Endothelial cell of umbilical vein (primary cell): ENCODE results near the gene MREG. TPM values are rescaled to one million over a fixed set of nuclear protein-coding genes. Genes with fewer than 3 reads are reported as not detected.

ENCODE experiments used
- BruUV-seq: library from RNA; stranded (reverse); fragments of 400-500 nt; replicated peaks from 2 replicates; lab custom pipeline; 2021; lab: Mats Ljungman, UMichigan
- CTCF ChIA-PET: fragments of 300-600, 350-600 bp; sonication (Branson Sonifier 250); formaldehyde crosslinking; loops from one replicate; lab custom pipeline; 2021; ENCODE audit warnings: antibody characterized with exemption, inconsistent platforms; lab: Charles Lee
- POLR2A ChIA-PET: fragments of 300-600, 350-600 bp; sonication (Branson Sonifier 250); formaldehyde crosslinking; loops from one replicate; lab custom pipeline; 2021; ENCODE audit warnings: antibody characterized with exemption, inconsistent platforms; lab: Charles Lee
- DNase-seq: peaks from one replicate; pipeline ENCODE4 v3.0.0-alpha.2; 2011; ENCODE audit warnings: low read depth, low spot score
- FAIRE-seq: peaks from 2 replicates; lab custom pipeline; 2011; peaks lifted over from hg19 to GRCh38; lab: Jason Lieb, UNC
- H2AFZ ChIP-seq: 2 replicates; pipeline ENCODE4 v1.6.0; 2012; ENCODE audit warnings: low read depth, low read length, control low read depth, inconsistent platforms
- H3K27ac ChIP-seq: 2 replicates; pipeline ENCODE4 v1.5.1; 2011; ENCODE audit warnings: low read depth, mild to moderate bottlenecking, control low read depth, low read length, moderate library complexity; ENCODE audit not compliant: insufficient read depth
- H3K27me3 ChIP-seq, 2 experiments: 2 replicates each; pipeline versions ENCODE4 v1.6.0 to v1.6.1; 2011; ENCODE audit warnings: low read length in 2 of 2, mixed read lengths in 1 of 2; ENCODE audit not compliant: control insufficient read depth in 2 of 2, insufficient read depth in 2 of 2
- H3K36me3 ChIP-seq, 2 experiments: 2 replicates in 1 of 2; 3 replicates in 1 of 2; pipeline ENCODE4 v1.5.1; 2011; ENCODE audit warnings: low read length in 2 of 2, mild to moderate bottlenecking in 1 of 2, moderate library complexity in 1 of 2; ENCODE audit not compliant: control insufficient read depth in 2 of 2, insufficient read depth in 2 of 2; ENCODE audit errors: extremely low read depth in 1 of 2
- H3K4me1 ChIP-seq: 3 replicates; pipeline ENCODE4 v1.5.1; 2011; ENCODE audit warnings: mild to moderate bottlenecking, low read length; ENCODE audit not compliant: control insufficient read depth, insufficient read depth; ENCODE audit errors: extremely low read depth
- H3K4me2 ChIP-seq: 2 replicates; pipeline ENCODE4 v1.6.1; 2011; ENCODE audit warnings: low read length, control low read depth, mixed read lengths; ENCODE audit not compliant: insufficient read depth
- H3K4me3 ChIP-seq, 3 experiments: fragments of 200-600 bp in 1 of 3; sonication (generic), shearing (Covaris generic) in 1 of 3; replicated peaks in 1 of 3; 2 replicates each; pipeline ENCODE4 v1.5.1; 2011 to 2016; ENCODE audit warnings: control low read depth in 3 of 3, low read length in 3 of 3, mild to moderate bottlenecking in 2 of 3, inconsistent platforms in 1 of 3, low read depth in 1 of 3, moderate library complexity in 1 of 3; ENCODE audit not compliant: insufficient read depth in 1 of 3
- H3K79me2 ChIP-seq: 2 replicates; pipeline ENCODE4 v1.6.0; 2012; ENCODE audit warnings: low read length, inconsistent platforms; ENCODE audit not compliant: control insufficient read depth, insufficient read depth
- H3K9ac ChIP-seq: replicated peaks from 2 replicates; pipeline ENCODE3; 2011; ENCODE audit warnings: low read length, control low read depth; ENCODE audit not compliant: insufficient read depth; ENCODE audit errors: extremely low read depth
- H3K9me1 ChIP-seq: replicated peaks from 3 replicates; pipeline ENCODE4 v1.6.0; 2011; ENCODE audit warnings: mild to moderate bottlenecking, low read length; ENCODE audit not compliant: control insufficient read depth, insufficient read depth; ENCODE audit errors: extremely low read depth
- H3K9me3 ChIP-seq: replicated peaks from 2 replicates; pipeline ENCODE4 v1.5.1; 2012; ENCODE audit warnings: low read length, inconsistent platforms; ENCODE audit not compliant: control insufficient read depth, insufficient read depth
- H4K20me1 ChIP-seq: replicated peaks from 2 replicates; pipeline ENCODE3; 2011; ENCODE audit warnings: mild to moderate bottlenecking, low read length; ENCODE audit not compliant: control insufficient read depth, insufficient read depth; ENCODE audit errors: extremely low read depth
- EZH2 ChIP-seq: IDR thresholded peaks from 2 replicates; pipeline ENCODE4 v1.6.1; 2012; ENCODE audit warnings: borderline replicate concordance, low read depth, mild to moderate bottlenecking, moderate library complexity, low read length, inconsistent platforms; ENCODE audit not compliant: severe bottlenecking
- FOS ChIP-seq: IDR thresholded peaks from 2 replicates; pipeline ENCODE4 v1.6.1; 2011; ENCODE audit warnings: mild to moderate bottlenecking, low read length, moderate library complexity, borderline replicate concordance; ENCODE audit not compliant: insufficient read depth
- GATA2 ChIP-seq: IDR thresholded peaks from 2 replicates; pipeline ENCODE4 v1.7.0; 2011; ENCODE audit warnings: low read depth, mild to moderate bottlenecking, moderate library complexity, mixed read lengths, low read length; ENCODE audit not compliant: insufficient read length, insufficient read depth
- JUN ChIP-seq: IDR thresholded peaks from 2 replicates; pipeline ENCODE4 v1.6.1; 2011; ENCODE audit warnings: borderline replicate concordance, low read depth; ENCODE audit not compliant: insufficient read length, insufficient read depth
- MYC ChIP-seq: IDR thresholded peaks from one replicate; pipeline ENCODE4 v1.6.1; 2011; ENCODE audit warnings: mild to moderate bottlenecking, low read depth, low read length
- POLR2A ChIP-seq: IDR thresholded peaks from 2 replicates; pipeline ENCODE4 v1.6.1; 2012; ENCODE audit warnings: low read depth, mild to moderate bottlenecking, control low read depth, low read length
- POLR2AphosphoS5 ChIP-seq: IDR thresholded peaks from 2 replicates; pipeline ENCODE4 v1.6.1; 2012; ENCODE audit warnings: low read depth, mild to moderate bottlenecking, control low read depth, low read length, moderate library complexity; ENCODE audit not compliant: insufficient read depth
- dilution Hi-C: fragments of 300-500 bp; cut with MboI; formaldehyde crosslinking; loops from one replicate; pipeline ENCODE4 v1.15.0; 2019; ENCODE audit warnings: low sequenced_read_pairs; ENCODE audit not compliant: extremely low pct_ligation_motif_present
- intact Hi-C: fragments of 100-400 bp; cut with micrococcal nuclease; formaldehyde crosslinking; loops from one replicate; pipeline ENCODE4 v1.10.0; 2022
- polyA plus RNA-seq, 4 experiments: library from polyadenylated mRNA; depleted of rRNA in 3 of 4; stranded (reverse) in 3 of 4; unstranded in 1 of 4; fragments of >200 nt; gene quantifications; 2 replicates each; pipeline versions ENCODE4 v1.2.1 to v1.2.3, GENCODE V29; 2011 to 2012; ENCODE audit warnings: missing spikeins in 1 of 4
- total RNA-seq: library from RNA; stranded (reverse); gene quantifications from 2 replicates; pipeline ENCODE4 v1.2.3, GENCODE V29; 2021
- TF ChIP-seq, protein P1 (sequence below): IDR thresholded peaks from 2 replicates; pipeline ENCODE4 v1.6.1; 2011; ENCODE audit not compliant: insufficient read depth, insufficient read length
- TF ChIP-seq, protein P2 (sequence below), 2 donors: IDR thresholded peaks; 1 replicate in 1 of 2; 2 replicates in 1 of 2; pipeline ENCODE4 v1.5.1; 2011; ENCODE audit warnings: low read length in 2 of 2, mild to moderate bottlenecking in 2 of 2, moderate library complexity in 2 of 2, control low read depth in 1 of 2, inconsistent platforms in 1 of 2, low read depth in 1 of 2; ENCODE audit not compliant: insufficient read depth in 1 of 2; ENCODE audit errors: extremely low read depth in 1 of 2

MREG gene
- total and polyA plus RNA-seq, 2 donors (not counting 3 experiments of a cell fraction or from before 2014, with no cell fraction given): 0.41 to 3.9 TPM

DNA sequence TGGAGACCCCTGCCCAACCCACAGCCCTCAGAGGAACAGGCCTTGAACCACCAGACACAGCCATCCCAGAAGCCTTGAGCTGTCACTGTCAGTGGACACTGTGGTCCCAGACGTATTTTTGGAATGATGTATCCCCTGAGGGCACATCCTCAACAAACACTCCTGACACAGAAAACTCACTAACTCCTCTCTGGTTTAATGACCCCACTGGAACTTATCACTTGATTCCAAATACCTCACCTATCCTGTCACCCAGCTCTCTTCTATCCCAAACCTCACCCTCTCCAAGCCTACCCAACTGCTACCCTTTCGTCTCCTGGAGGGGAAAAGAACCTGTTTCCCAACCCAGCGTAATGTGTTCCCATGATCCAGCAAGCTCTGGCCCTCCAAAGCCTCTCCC, 111.6 kb downstream of the MREG start:
- peak overlapping the region; percentile 36 for H3K27ac ChIP-seq
- dilution Hi-C loops: no loop called here
- H4K20me1 ChIP-seq: no peaks in the 10 kb centered on the region
- no TSS peak for BruUV-seq
- no peaks in the 10 kb centered on the region for H3K36me3 ChIP-seq
- ChIA-PET POLR2A (no interaction called here), CTCF (interaction anchor here (1.0 to 1.5 kb wide), 4 partner anchors 8 to 29 kb away, joined by 3 to 4 read pairs (median 3); no protein-coding TSS in a partner anchor)
- no peak for FAIRE-seq
- no peak overlapping the region for H3K9ac ChIP-seq
- no peaks in the 10 kb centered on the region for H3K9me3 ChIP-seq
- no peak overlapping the region for H3K4me3 ChIP-seq
- H2AFZ ChIP-seq: no peak overlapping the region
- DNase-seq: no peak
- H3K9me1 ChIP-seq: no peaks in the 10 kb centered on the region
- H3K79me2 ChIP-seq: no peaks in the 10 kb centered on the region
- no peak overlapping the region for H3K4me2 ChIP-seq
- TF ChIP-seq POLR2A (no peak), GATA2 (no peak), EZH2 (no peak), POLR2AphosphoS5 (no peak), FOS (no peak), JUN (no peak), MYC (no peak)
- TF ChIP-seq, protein P1, sequence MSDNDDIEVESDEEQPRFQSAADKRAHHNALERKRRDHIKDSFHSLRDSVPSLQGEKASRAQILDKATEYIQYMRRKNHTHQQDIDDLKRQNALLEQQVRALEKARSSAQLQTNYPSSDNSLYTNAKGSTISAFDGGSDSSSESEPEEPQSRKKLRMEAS: no peak
- TF ChIP-seq, protein P2, sequence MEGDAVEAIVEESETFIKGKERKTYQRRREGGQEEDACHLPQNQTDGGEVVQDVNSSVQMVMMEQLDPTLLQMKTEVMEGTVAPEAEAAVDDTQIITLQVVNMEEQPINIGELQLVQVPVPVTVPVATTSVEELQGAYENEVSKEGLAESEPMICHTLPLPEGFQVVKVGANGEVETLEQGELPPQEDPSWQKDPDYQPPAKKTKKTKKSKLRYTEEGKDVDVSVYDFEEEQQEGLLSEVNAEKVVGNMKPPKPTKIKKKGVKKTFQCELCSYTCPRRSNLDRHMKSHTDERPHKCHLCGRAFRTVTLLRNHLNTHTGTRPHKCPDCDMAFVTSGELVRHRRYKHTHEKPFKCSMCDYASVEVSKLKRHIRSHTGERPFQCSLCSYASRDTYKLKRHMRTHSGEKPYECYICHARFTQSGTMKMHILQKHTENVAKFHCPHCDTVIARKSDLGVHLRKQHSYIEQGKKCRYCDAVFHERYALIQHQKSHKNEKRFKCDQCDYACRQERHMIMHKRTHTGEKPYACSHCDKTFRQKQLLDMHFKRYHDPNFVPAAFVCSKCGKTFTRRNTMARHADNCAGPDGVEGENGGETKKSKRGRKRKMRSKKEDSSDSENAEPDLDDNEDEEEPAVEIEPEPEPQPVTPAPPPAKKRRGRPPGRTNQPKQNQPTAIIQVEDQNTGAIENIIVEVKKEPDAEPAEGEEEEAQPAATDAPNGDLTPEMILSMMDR (IDR thresholded peaks at IDR 0.05; ENCODE audit: extremely low read depth in 1 of 2, insufficient read depth in 1 of 2, low read depth in 1 of 2, low read length in 2 of 2): no peak
- peaks cover 5% of the 10 kb centered on the region for H3K4me1 ChIP-seq
- intact Hi-C loops: no loop called here
- H3K27me3 ChIP-seq: no peaks in the 10 kb centered on the region
